Endometrium (tissue), 2 donors: ENCODE data around the gene EFCAB8.
"Not testable (repeated sequence)": the region's sequence is repeated elsewhere in the genome, so short reads cannot be mapped to it uniquely, and the experiment has no call there.

ENCODE experiments used
- FAIRE-seq: peaks from 2 replicates; lab custom pipeline; 2012; peaks lifted over from hg19 to GRCh38; lab: Jason Lieb, UNC
- donor health status: control.
- donor health status: control.

Gene EFCAB8

GRCh38 chr20:32973077-32973717, 114.5 kb downstream of the EFCAB8 start:
- no peak for FAIRE-seq

GRCh38 chr20:32974204-32975064, 115.7 kb downstream of the EFCAB8 start:
- not testable (repeated sequence) for FAIRE-seq

GRCh38 chr20:32975121-32975520, 116.4 kb downstream of the EFCAB8 start:
- not testable (repeated sequence) for FAIRE-seq

- no peak for FAIRE-seq
These were observed 117.3 kb downstream of the EFCAB8 start for GRCh38 chr20:32975698-32976674.

GRCh38 chr20:32976746-32977145, 118.0 kb downstream of the EFCAB8 start:
- no peak for FAIRE-seq

GRCh38 chr20:32977281-32978008, 118.7 kb downstream of the EFCAB8 start:
- FAIRE-seq, result no peak

GRCh38 chr20:32978009-32978335, 119.2 kb downstream of the EFCAB8 start:
- FAIRE-seq, result no peak

GRCh38 chr20:32979201-32979998, 120.7 kb downstream of the EFCAB8 start:
- no peak for FAIRE-seq

GRCh38 chr20:32980131-32980941, 121.6 kb downstream of the EFCAB8 start:
- no peak for FAIRE-seq

- FAIRE-seq, result no peak
These were observed 122.3 kb downstream of the EFCAB8 start for GRCh38 chr20:32980990-32981389.

GRCh38 chr20:32982617-32983458, 124.1 kb downstream of the EFCAB8 start:
- FAIRE-seq, result no peak

GRCh38 chr20:32983459-32984112, 124.9 kb downstream of the EFCAB8 start:
- FAIRE-seq, result no peak

GRCh38 chr20:32984196-32984595, 125.5 kb downstream of the EFCAB8 start:
- FAIRE-seq, result no peak

- FAIRE-seq, result no peak
These were observed 126.1 kb downstream of the EFCAB8 start for GRCh38 chr20:32984631-32985354.

- no peak for FAIRE-seq
These were observed 126.9 kb downstream of the EFCAB8 start for GRCh38 chr20:32985596-32985995.

- FAIRE-seq, result no peak
These were observed 127.7 kb downstream of the EFCAB8 start for GRCh38 chr20:32986331-32986966.
